Inflammatory macrophage (primary cell): ENCODE measurements around the gene ODAD3.
A peak's percentile ranks its signal among the peaks of the same experiment; 100 is the strongest.
"Not testable (repeated sequence)": the region's sequence is repeated elsewhere in the genome, so short reads cannot be mapped to it uniquely, and the experiment has no call there.

ENCODE experiments used
- DNase-seq, 2 donors: peaks; one replicate each; pipeline ENCODE4 v3.0.0-alpha.2; 2020 to 2022
- total RNA-seq, 18 experiments: gene quantifications; one replicate each; lab custom pipeline; 2026; ENCODE audit warnings: mixed read lengths in 6 of 18, inconsistent platforms in 2 of 18; lab: John Stamatoyannopoulos, UW

ODAD3 gene
- total RNA-seq: 0 to 0.16 (median 0.05) reads per million in 18 experiments

DNA sequence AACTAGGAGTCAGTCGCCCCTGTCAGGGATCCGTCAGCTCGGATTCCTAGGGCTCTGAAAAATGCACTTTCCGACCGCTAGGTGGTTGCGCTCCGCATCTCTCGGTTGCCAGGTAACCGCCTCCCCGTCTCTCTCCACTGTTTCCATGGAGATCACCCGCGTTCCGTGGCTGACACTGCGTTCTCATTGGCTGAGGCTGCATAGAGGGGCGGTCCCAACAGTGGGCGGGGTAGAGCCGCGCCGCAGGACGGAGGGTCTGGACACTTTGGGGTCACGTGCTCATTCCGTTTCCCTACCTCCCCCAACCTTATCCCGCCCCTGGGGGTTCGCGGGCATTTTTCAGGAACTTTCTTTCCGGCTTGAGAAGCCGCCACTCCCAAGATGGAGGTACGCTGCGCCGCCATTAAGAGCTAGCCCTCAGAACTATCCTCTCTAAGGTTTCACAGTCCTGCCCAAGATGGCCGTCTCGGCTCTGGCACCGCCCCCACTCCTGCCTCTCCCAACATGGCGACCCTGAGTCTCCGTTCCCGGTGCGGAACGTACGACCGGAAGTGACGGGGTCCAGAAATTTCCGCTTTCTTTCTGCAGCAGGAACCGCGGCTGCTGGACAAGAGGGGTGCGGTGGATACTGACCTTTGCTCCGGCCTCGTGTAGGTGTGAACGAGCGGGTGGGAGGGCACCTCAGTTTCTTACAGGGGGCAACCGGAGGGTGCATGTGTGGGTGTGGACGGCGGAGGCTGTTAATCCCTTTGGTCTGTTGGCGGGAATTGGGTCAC is at the start of gene ODAD3, which contains the start of gene PRKCSH:
Gene ODAD3 (minus strand): TSS at position 65 of the 776 bp plus-strand sequence. CDS start 105 bp downstream, outside the sequence.
Gene PRKCSH (plus strand): TSS at position 579 of the 776 bp plus-strand sequence. CDS start 483 bp downstream, outside the sequence.
- peak; percentile 100 for DNase-seq

DNA sequence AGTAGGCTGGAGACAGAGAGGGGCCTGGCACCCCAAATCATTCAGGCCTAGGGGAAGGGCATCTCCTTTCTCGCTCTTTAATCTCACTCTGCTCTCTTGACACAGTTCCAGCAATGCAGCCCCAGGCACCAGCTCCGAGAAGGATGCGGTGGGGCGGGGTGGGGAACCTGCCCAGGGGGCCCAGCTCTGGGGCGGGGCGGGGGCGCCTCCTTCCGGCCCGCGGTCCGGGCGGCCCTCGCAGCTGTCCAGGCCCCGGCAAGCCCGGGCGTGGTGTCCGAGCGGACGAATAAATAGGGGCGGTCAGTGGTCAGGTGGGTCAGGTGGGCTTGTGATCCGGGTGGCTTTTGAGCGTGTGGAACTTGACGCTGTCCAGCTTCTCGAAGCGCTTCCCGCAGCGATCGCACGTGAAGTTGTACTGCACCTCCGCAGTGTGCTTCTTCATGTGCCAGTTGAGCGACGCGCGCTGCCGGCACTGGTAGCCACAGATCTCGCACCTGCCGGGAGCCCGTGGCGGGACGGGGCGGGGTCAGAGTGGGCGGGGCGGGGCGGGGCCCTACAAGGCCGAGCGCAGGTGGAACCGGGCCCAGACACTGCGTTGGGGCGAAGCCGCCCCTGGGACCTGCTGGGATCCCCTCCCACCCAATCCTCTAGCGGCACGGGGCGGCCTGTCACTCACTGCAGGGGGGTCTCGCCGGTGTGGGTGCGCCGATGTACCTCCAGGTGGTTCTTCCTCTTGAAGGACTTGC is 48.6 kb upstream of the ODAD3 start:
- DNase-seq: no peak

DNA sequence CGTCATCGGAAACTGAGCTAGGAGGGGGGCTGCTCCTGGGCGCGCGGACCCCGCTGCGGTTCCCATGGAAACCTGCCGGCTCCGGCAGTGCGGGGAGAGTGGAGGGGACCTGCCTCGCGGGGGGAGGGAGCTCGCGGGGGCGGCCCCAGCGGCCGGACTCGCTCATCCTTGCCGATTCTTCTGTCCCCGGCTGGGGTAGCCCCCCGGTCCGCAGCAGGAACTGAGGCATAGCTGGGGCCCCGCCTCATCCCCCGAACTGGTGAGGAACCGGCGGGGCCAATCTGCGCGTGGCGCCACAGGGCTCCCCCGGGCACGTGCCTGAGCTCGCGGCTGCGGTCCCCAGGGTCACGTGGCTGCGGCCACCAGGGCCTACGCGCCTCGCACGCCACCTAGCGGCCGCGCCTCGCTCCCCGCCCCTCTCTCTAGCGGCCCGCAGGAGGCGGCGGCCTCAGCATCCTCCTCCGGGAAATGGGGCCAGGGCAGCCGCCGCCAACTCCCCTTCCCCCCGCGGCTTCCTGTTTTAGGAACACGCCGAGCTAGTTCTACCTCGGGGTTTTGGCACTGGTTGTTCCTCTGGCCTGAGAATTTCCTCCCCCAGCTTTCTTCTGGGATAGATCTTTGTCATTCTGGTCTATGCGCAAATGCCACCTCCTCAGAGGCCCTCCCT is 47.6 kb upstream of the ODAD3 start:
- DNase-seq: peak; percentile 84 to 87

GRCh38 chr19:11481534-11482383 is 46.8 kb upstream of the ODAD3 start:
- peak; percentile 72 to 82 for DNase-seq

DNA sequence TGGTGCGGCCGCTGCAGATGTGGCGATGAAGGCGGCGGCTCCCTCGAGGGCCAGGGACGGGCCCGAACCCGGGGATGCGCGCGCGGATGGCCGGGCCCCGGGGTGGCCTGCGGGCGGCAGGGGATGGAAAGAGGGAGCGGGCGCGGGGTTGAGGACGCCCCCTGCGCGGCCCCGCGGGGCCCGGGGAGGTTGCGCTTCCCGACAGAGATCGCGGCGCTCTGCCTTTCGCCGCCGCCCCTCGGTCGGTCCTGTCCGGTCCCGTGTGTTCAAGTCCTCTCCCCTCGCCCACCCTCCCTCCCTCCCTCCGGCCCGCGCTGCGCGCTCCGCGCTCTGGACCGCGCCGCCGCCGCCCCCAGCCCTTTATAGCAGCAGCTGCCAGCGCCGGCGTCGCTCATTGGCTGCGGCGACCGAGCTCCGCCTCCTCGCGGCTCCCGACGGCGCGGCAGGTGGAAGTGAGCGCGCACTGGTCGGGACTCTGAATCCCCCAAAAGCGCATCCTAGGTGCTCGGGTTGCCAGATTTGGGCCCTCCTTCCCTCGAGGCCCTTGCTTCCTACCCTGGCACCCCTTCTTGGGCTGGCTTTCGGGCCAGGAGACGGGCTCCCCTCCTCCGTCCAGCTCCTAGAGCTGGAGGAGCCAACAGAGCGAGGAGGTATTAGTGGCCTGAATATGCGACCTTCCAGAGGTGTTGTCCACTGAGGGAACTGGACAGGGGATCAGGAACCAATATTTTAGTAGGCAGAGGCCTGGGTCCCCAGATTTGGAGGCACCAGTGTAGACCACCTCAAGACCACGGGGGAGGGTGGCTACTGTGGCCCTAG is 46.0 kb upstream of the ODAD3 start, which contains the start of gene ELAVL3:
Gene ELAVL3 (minus strand): TSS at position 332 of the 819 bp plus-strand sequence. CDS start 438 bp downstream, outside the sequence.
- no peak for DNase-seq

- DNase-seq: no peak
These were observed 45.2 kb upstream of the ODAD3 start for GRCh38 chr19:11479898-11480714.

DNA sequence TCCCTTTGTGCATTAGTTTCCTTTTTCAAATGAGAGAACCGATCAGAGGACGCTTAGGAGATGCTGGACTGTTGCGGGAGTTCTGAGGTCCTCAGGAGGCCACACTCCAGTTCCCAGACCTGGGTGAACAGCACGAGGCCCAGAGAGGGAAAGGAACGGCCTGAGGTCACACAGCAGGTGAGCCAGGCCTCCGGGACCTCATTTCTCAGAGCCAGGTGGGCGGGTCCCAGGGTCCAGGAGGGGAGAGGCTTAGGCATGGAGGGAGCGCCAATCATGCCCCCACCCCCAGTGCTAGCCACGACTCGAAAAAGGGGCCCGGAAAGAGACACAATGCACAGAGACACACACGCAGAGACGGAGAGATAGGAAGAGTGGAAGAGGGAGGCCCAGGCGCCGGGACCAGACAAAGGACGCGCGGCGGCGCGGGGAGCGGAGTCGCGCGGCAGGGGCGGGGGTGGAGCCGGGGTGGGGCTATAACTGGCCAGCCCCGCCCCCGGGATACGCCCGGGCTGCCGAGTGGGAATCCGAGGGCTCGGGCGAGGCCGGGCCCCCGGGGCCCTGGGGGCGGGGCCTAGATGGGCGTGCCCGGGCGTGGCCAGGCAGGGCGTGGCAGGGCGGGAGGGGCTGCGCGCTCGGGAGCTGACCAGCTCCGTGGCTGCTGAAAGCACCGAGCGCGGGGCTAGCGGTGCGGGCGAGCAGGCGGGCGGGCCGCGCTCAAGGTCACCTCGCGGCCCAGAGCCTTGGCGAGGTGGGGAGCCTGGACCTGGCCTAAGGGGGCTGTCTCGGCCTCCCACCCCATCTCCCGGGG is 44.4 kb upstream of the ODAD3 start:
- peak; percentile 28 to 43 for DNase-seq

- DNase-seq: peak in 1 of 2 donors; percentile 16
These were observed 43.5 kb upstream of the ODAD3 start for GRCh38 chr19:11478167-11479089.

DNA sequence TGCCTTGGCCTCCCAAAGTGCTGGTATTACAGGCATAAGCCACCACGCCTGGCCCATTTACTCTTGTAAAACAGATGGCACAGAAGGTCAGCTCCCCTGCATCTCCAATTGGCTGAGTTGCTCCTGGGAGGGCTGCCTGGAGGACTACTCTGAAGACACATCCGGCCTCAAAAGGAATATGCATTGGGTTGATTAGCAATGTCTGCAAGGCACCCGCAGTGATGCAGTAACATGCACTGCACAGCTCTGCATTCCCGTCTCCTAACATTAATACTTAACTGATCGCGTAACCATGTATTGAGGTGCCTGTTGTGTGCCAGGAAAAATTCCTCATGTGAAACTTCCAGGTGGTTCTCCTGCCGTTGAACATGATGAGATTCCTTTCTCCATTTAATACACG is 40.9 kb upstream of the ODAD3 start:
- no peak for DNase-seq

DNA sequence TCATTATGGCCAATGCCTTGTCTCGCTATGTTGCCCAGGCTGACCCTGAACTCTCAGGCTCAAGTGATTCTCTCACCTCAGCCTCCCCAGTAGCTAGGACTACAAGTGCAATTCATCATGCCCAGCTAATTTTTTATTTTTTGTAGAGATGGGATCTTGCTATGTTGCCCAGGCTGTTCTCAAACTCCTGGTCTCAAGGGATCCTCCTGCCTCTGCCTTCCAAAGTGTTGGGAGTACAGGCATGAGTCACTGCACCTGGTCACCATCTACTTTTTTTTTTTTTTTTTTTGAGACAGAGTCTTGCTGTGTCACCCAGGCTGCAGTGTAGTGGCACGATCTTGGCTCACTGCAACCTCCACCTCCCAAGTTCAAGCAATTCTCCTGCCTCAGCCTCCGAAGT is 40.4 kb upstream of the ODAD3 start:
- not testable (repeated sequence) for DNase-seq

DNA sequence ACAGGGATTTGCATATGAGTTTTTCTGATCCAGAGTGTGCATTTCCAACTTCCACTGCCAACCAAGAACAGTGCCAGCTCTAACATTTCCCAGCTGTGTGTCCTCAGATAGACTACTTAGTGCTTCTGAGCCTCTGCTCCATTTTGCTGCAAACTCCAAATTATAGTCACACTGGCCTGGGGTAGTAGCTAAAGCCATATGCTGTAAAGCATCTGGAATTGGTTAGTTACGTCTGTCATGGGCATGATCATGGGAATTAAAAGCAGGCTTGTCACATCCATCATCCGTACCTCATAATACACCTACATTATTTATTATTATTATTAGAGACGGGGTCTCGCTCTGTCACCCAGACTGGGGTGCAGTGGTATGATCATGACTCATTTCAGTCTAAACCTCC is 38.8 kb upstream of the ODAD3 start:
- no peak for DNase-seq

DNA sequence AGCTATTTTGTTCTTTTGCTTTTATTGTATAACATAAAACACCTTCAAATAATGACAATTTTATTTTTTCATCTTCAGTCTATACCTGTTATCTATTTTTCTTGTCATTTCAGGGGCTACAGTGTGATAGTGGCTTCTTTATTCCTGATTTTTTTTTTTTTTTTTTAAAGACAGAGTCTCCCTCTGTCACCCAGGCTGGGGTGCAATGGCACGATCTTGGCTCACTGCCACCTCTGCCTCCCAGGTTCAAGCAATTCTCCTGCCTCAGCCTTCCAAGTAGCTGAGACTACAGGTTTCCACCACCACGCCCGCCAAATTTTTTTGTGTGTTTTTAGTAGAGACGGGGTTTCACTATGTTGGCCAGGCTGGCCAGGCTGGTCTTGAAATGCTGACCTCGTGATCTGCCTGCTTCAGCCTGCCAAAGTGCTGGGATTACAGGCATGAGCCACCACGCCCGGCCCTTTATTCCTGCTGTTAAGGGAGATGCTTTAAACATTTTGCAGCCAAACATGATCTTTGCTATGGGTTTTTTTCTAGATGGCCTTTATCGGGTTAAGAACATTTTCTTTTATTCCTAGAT is 33.4 kb upstream of the ODAD3 start:
- not testable (repeated sequence) for DNase-seq

DNA sequence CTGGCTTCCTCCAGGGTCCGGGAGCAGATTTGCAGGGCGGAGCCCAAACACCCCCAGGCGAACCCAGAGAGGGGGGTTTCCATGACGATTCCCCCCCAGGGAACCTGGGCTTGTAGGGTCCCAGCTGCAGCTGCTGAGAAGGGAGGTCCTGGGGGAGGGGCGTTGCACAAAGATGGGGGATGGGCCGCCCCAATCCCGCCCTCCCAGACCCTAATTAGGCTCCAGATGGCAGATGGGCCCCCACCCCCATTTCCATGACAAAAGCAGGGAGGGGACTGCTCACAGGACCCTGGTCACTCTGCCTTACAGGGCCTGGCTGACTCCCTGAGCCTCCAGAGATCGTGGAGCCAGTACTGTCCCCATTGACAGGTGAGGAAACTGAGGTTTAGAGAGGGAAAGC is 30.7 kb upstream of the ODAD3 start:
- DNase-seq: no peak

GRCh38 chr19:11464333-11465265 is 29.7 kb upstream of the ODAD3 start:
- no peak for DNase-seq

DNA sequence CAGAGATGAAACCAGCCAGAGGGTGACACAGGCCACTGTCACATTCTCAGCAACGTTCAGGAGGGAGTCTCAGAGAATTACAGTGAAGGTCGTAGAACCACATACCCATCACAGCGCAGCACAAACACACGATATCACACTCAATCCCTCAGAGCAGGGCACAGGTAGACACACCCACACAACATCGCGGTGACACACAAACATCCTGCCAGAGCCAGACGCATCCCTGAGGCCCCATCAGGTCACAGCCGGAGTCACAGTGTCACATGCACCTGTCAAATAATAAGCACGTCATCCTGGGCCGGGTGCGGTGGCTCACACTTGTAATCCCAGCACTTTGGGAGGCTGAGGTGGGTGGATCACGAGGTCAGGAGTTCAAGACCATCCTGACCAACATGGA is 28.5 kb upstream of the ODAD3 start:
- DNase-seq: no peak

DNA sequence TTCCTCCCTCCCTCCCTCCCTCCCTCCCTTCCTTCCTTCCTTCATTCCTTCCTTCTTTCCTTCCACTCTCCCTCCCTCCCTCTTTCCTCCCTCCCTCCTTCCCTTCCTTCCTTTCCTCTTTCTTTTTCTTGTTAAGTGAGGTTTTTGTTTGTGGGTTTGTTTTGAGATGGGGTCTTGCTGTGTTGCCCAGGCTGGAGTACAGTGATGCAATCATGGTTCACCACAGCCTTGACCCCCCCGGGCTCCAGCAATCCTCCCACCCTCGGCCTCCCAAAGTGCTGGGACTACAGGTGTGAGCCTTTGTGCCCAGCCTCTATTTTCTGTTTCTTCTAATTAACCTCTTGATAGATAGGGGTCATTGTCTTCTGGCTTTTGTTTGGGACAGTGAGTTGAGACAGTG is 26.5 kb upstream of the ODAD3 start:
- no peak for DNase-seq

DNA sequence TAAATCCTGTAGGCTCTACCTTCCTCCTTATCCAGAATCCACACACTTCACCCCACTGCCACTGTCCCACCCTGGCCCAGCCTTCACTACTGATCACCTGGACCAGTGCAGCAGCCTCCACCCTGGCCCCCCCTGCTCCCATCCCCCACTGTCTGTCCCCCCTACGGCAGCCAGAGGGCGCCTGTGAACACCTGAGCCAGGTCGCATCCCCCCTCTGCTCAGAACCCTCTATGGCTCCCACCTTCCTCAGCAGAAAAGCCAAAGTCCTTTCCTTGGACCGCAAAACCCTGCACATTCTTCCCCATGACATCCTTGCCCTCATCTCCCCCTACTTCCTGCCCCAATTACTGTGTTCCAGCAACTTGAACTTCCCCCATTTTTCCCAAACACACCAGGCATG is 25.3 kb upstream of the ODAD3 start:
- no peak for DNase-seq
